ENCODE data around the gene ATAT1.

GRCh38 chr6:30583921-30584320 lies 42.8 kb upstream of the ATAT1 start:
- no peak for TF ChIP-seq CTCF (IDR thresholded peaks at IDR 0.05)
- no peak for TF ChIP-seq POLR2A (IDR thresholded peaks at IDR 0.05; ENCODE audit: low read depth)
- TF ChIP-seq POLR2AphosphoS5 (IDR thresholded peaks at IDR 0.05), result no peak
- no peak for TF ChIP-seq EP300 (IDR thresholded peaks at IDR 0.05)
